Activated CD4-positive, alpha-beta T cell treated with anti-CD3 and anti-CD28 coated beads, Interleukin-2, Interleukin-4, amounts not matched to agents 100 ng/mL and 50 ng/mL, durations not matched to agents 16 hours and 8 hours (primary cell): ENCODE measurements around the gene IRAK4.

Experiments used
- DNase-seq: peaks from one replicate; pipeline ENCODE4 v3.0.0-alpha.2; 2020; ENCODE audit warnings: low spot score

IRAK4 gene

DNA sequence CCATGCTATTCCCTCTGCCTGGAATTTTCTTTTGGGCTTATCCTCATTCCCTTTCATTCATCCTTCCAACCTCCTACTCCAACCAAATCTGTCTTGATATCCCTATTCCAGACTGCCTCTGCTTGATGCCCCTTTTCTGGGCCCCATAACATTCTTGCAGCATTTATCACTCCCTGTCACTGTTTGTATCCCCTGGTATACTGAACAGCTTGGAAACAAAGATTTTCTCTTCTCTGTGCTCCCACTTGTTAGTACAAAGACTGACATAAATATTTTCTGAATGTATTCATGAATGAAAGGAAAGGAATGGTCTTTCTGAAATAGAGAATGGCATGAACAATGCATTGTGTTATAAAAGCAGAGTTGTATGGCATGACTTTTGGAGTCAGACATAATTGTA, 7.5 kb downstream of the IRAK4 start:
- DNase-seq = no peak

- no peak for DNase-seq
Observed at GRCh38 chr12:43776498-43776897, 17.7 kb downstream of the IRAK4 start.

- DNase-seq = no peak
Observed at GRCh38 chr12:43786899-43787693, 28.3 kb downstream of the IRAK4 start.

GRCh38 chr12:43789941-43790340, 31.2 kb downstream of the IRAK4 start:
- DNase-seq = no peak

DNA sequence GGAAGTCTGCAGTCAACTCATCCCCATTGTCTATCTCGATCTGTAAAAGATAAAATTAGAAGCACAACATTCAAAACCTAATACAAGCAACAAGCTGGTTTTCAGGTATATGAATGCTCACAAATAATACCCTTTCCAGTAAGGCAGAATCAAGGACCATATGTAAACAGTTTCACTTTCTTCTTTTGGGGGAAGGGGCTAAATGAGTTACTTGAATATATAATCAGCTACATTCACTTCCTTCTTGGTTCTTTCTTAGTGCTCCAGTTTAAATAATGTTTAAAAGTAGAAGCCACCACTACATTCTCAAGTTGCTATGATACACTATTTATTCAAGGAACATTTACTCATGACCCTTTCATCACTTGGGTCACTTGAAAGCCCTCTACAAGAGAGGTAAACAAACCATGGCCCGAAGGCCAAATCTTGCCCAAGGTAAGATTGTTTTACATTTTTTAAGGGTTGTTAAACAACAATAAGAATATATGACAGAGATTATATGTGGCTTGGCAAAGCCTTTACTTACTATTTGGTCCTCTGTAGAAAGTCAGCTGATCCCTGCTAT, 37.0 kb downstream of the IRAK4 start:
- no peak for DNase-seq

- DNase-seq = no peak
Observed at GRCh38 chr12:43797561-43798217, 38.9 kb downstream of the IRAK4 start.

DNA sequence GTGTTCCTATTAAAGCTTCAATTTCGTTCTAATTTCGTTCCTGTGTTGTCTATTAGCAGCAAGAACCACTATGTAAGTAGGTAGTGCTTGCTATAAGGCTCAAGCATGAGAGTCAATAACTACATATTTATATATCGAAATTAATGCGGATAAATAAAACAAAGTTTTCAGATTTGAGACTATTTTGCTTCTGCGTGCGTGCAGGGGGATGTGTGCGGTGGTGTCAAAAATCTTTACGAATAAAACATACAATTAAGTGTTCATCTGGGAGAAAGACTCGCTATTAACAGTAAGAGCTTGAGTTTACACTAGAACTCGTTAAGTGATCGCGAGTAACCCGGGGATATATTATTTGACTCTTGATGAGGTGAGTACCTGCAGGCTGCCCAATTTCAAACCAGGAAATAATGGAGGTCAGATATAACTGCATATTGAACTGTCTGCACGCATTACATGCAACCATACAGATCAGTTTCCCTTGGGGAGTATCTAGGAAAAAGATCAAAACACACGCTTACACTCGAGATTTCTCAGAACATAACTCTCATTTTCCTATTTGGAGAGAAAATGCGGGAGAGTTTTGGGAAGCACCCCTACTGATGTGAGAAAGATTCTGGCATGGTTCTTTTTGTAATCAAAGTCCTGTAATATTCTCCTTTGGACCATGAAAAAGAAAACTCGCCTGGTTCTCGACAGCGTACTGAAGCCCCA, 46.6 kb downstream of the IRAK4 start:
- peak; percentile 16 for DNase-seq

DNA sequence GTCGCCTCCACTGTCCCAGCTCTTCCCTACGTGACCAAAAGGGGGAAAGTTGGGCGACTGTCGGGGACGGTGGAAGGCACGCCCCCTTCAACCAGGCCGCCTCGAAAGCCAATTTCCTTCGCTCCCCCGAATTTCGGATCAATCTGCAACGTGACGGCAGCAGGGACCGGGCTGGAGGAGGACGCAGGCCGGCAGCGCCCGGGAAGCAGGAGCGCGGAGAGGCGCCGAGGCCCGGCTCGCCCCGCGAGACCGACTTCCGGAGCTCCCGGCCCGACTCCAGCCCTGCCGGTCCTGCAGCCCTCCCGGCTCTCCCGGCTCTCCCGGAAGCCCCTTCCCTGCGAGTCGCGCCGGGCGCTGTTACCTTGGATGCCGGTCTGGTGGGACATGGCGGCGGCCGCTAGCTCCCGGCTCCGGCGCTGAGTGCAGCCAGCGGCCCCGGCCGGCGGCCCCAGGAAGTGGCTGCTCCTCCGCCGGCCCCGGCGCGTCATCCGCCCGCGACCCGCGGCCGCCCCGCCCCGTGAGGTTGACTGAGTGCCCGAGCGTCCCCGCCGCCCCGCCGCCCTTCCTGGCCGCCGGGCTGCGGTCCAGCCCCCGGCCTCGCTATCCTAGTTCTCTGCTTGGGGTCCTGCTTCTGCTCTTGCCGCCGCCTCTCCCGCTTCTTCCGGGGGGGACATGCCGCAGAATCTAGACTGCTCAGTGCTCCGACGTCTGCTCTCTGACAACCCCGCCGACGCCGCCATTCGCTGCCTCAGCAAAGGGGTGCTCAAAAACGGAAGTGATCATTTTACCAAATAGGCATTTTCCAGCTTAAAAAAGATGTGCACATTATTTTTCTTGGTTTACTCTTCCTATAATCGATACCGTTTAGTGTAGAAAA, 47.3 kb downstream of the IRAK4 start, which contains the start of gene TWF1:
TSS of gene TWF1 (minus strand) at position 458 of the 877 bp plus-strand sequence. CDS start at position 386, 72 bp downstream.
- peak; percentile 83 for DNase-seq

- DNase-seq = no peak
Observed at GRCh38 chr12:43806737-43807072, 48.0 kb downstream of the IRAK4 start.

GRCh38 chr12:43807386-43807785, 48.6 kb downstream of the IRAK4 start:
- no peak for DNase-seq

GRCh38 chr12:43812057-43812456, 53.3 kb downstream of the IRAK4 start:
- no peak for DNase-seq

DNA sequence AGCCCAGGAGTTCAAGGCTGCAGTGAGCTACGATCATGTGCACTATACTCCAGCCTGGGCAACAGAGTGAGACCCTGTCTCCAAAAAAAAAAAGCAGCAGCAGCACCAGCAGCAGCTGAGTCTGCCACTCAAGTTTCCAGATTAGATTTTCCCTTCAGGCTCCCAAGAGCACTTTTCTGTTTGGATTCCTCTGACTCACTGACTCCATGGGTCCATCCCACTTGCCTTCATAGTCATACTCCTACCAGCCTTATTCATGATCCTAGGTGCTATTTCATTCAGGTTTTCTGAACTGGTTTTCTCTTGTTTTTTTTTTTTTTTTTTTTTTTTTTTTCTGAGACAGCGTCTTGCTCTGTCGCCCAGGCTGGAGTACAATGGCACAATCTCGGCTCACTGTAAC, 54.2 kb downstream of the IRAK4 start:
- no peak for DNase-seq

- DNase-seq = no peak
Observed at GRCh38 chr12:43815416-43815815, 56.7 kb downstream of the IRAK4 start.

DNA sequence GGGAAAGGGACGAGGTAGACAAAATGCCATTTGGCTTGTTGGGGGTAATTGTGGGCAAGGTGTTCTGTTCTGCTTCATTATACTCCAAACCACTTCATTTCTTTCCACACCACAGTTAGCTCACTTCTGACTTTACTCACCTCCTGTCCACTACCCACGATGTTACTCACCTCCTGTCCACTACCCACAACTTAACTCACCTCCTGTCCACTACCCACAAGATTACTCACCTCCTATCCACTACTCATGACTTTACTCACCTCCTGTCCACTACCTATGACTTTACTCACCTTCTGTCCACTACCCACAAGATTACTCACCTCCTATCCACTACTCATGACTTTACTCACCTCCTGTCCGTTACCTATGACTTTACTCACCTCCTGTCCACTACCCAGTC, 57.4 kb downstream of the IRAK4 start:
- DNase-seq = no peak

GRCh38 chr12:43824207-43824775, 65.5 kb downstream of the IRAK4 start:
- DNase-seq = no peak

DNA sequence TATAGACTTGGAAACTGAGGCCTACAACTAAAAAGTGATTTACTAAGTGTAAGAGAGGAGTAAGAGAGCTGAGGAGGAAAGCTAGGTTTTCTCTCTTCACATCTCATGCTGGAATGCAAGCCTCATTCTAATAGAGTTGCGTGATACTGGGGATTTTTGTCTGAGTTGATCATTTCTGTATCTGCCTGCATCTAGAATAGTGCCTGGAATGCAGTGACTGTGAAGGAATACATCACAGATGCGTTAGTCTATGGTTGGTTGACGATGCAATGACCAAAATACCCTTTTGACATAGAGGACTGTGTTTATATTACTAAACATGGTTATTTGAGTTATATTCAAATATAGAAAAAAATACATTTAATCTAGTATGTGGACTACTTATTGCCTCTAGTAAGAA, 67.9 kb downstream of the IRAK4 start:
- no peak for DNase-seq

DNA sequence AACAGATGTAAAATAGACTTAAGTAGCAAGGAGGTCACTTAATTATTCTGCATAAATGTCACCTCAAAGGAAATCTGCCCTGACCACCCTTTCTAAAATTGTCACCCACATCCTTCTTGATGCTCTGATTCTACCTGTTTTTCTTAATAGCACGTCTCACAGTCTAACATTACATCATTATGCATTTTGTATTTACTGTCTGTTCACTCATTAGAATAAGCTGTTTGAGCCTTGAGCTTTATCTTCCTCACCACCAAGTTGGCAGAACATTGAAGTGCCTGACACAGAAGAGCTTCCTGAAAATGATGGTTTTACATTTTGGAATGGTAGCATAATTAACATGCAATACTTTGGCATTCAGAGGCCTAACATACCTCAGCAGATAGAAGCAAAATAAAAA, 68.3 kb downstream of the IRAK4 start:
- DNase-seq = no peak

DNA sequence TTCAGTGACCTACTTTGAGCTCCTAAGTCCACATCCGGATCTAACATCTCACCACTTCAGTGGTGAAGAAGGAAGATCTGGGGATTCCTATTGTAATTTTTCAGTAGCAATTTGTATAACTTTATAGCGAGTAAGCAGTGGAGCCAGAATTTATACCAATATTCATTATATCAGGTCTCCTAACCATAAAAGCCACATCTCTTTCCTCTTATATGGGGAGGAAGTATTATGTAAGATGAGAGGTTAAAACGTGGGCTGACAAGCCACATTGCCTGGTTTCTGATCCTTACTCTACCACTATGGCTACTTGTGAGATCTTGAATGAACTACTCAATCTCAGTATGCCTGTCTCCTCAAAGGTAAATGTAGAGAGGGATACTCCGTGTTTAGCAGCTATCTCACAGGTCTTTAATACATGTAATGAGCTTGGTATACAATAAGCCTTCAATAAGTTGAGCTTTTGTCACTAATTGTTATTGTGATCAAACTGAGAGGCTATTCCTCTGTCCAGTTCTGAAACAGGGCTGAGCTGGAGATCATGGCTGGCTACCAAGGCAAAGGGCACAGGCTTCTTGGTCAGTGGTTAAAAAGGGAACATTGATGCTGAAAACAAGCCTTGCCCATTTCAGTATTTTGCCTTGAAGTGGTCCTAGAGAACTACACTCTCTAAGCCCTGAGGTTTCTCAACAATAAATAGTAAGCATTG, 73.9 kb downstream of the IRAK4 start:
- DNase-seq = peak; percentile 11

- DNase-seq = no peak
Observed at GRCh38 chr12:43835264-43835655, 76.5 kb downstream of the IRAK4 start.

DNA sequence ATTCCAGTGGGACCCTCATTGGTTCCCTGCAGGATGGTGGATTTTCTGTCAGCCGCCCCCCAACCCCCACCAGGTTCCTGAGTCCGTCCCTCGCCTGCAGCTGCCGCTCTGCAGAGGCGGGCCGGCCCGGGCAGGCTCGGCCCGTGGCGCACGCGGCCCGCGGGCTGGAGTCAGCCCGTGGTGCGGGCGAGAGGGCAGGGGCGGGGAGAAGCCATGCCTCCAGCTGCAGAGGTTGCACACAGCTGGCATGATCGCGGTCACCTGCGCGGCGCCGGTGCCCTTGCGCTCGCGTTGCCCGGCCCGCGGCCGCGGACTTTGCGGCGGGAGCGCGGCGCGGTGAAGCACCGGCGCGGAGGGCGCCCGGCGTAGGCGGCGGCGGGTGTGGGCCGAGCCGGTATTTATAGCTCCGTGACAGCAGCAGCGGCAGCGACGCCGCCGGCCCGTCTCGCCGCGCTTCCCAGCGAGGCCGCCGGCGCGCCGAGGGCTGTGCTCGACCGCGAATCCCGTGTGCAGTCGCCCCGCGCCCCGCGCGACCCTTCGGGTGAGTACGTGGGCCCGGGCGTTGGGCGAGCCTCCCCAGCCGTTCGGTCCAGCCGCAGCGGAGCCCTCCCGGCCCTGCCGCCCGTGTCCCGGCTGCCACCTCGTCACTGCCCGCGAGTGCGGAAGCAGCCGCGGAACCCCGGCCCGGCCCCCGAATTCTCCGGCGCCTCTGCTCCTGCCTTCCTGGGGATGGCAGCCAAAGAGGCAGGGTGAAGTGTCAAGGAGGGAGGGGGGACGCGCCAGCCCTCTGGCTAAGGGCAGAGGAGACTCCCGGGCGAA, 77.1 kb downstream of the IRAK4 start, which contains the start of gene TMEM117:
TSS of gene TMEM117 (plus strand) at position 426 of the 819 bp plus-strand sequence.
- DNase-seq = peak; percentile 42
